ENCODE measurements around the gene MINDY4.

DNA sequence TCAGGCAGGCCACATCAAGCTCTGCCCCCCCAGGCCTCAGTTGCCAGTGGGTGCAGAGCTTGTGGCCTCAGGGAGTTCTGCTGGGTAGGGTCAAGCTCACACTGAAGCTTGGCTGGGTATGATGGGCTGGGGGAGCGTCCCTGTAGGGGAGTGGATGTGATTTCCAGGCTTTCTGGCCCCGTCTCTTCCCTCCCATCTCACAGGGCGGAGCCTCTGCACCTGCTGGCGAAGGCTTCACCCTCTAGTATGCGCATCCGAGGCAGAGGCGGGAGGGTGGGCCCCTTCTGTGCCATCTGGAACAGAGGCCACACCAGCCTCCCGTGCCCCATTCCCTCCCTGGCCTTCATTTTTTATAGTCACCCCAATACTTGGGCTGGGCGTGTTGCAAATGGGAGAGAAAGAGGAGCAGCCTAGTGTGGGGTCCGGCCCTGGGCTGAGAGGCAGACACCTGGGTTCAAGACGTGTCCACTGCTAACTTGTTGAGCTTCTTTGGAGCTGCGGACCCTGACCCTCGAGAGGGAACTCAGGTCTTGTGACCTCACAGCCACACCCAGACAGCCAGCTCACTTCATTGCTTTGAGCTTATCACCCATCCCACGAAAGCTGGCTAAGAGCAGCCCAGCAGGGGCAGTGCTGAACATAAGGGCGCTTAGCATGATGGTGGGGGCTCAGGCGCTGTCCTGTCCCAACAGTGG, 142.8 kb downstream of the MINDY4 start:
- TF ChIP-seq, protein P1, sequence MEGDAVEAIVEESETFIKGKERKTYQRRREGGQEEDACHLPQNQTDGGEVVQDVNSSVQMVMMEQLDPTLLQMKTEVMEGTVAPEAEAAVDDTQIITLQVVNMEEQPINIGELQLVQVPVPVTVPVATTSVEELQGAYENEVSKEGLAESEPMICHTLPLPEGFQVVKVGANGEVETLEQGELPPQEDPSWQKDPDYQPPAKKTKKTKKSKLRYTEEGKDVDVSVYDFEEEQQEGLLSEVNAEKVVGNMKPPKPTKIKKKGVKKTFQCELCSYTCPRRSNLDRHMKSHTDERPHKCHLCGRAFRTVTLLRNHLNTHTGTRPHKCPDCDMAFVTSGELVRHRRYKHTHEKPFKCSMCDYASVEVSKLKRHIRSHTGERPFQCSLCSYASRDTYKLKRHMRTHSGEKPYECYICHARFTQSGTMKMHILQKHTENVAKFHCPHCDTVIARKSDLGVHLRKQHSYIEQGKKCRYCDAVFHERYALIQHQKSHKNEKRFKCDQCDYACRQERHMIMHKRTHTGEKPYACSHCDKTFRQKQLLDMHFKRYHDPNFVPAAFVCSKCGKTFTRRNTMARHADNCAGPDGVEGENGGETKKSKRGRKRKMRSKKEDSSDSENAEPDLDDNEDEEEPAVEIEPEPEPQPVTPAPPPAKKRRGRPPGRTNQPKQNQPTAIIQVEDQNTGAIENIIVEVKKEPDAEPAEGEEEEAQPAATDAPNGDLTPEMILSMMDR (IDR thresholded peaks at IDR 0.05), result no peak
- TF ChIP-seq POLR2A (IDR thresholded peaks at IDR 0.05) (no peak), POLR2AphosphoS5 (IDR thresholded peaks at IDR 0.05) (no peak)
